Measurements from ENCODE around the gene CUL3. TPM values are rescaled to one million over a fixed set of nuclear protein-coding genes. Genes with fewer than 3 reads are reported as not detected.

Gene CUL3
- total RNA-seq, 1 experiment from 2014 or later, result 95.7 TPM

DNA sequence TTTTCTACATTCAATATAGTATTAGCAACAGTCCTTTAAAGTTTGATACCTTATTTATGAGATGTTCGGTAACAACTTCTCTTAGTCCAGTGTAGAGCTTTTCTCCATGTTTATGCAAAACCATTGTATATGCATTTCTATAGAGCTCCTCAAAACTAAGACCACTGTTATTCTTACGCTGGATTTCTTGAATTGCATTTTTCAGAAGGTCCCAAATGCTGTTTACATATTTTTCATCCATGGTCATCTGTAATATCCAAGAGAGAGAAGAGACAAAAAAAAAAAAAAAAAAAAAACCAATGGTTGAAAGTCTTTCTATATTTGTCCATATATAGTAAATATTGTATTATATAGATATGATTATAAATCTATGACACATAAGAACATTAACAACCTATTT is 27.6 kb downstream of the CUL3 start:
- H2AFZ ChIP-seq (ENCODE audit: low read depth, low read length, poor library complexity, severe bottlenecking), result no peak overlapping the region
- ChIA-PET POLR2A (no interaction called here), RAD21 (ENCODE audit: low non-redundant PET in 1 of 2, low total read pairs in 2 of 2, uncharacterized antibody in 2 of 2, unreplicated experiment in 2 of 2) (no interaction called here), CTCF (no interaction called here)
- no peak for TF ChIP-seq ELF1 (IDR thresholded peaks at IDR 0.05; ENCODE audit: borderline replicate concordance, low read depth)
- ATAC-seq, result no peak
- H3K27me3 ChIP-seq (ENCODE audit: insufficient read depth, low read length), result no peaks in the 10 kb centered on the region
- H3K9me3 ChIP-seq (ENCODE audit: control insufficient read depth in 1 of 2, insufficient read depth in 1 of 2, low read depth in 1 of 2, low read length in 2 of 2), result no peaks in the 10 kb centered on the region
- no TSS peak for BruUV-seq (replicated peaks)
- H4K20me1 ChIP-seq (ENCODE audit: insufficient read depth), result peaks cover 21% of the 10 kb centered on the region; the same call in 1 of the 2 replicates
- no peaks in the 10 kb centered on the region for H3K9me2 ChIP-seq (ENCODE audit: insufficient read depth)
- intact Hi-C loops (cut with micrococcal nuclease), result no loop called here
- no peak overlapping the region for H3K27ac ChIP-seq (ENCODE audit: low read depth, low read length)
- DNase-seq (ENCODE audit: low read depth, low spot score), result no peak
- H3K4me2 ChIP-seq (ENCODE audit: low read length), result no peak overlapping the region
- H3K4me1 ChIP-seq (ENCODE audit: control insufficient read depth in 1 of 2, insufficient read depth in 2 of 2, low read length in 2 of 2), result no peaks in the 10 kb centered on the region
- H3K79me2 ChIP-seq (ENCODE audit: insufficient read depth, low read length), result peaks cover 100% of the 10 kb centered on the region
- H3K4me3 ChIP-seq (replicated peaks in 1 of 2; ENCODE audit: low read depth in 1 of 2, low read length in 2 of 2), result no peak overlapping the region
- no peak overlapping the region for H3K9ac ChIP-seq (ENCODE audit: low read length)
- no peaks in the 10 kb centered on the region for H3K36me3 ChIP-seq (ENCODE audit: control insufficient read depth in 1 of 2, insufficient read depth in 2 of 2, low read length in 2 of 2)

GRCh38 chr2:224556381-224556780 is 28.8 kb downstream of the CUL3 start:
- intact Hi-C loops (cut with micrococcal nuclease), result no loop called here
- H2AFZ ChIP-seq (ENCODE audit: low read depth, low read length, poor library complexity, severe bottlenecking), result no peak overlapping the region
- H3K9me3 ChIP-seq (ENCODE audit: control insufficient read depth in 1 of 2, insufficient read depth in 1 of 2, low read depth in 1 of 2, low read length in 2 of 2), result no peaks in the 10 kb centered on the region
- no peak for ATAC-seq
- no peaks in the 10 kb centered on the region for H3K9me2 ChIP-seq (ENCODE audit: insufficient read depth)
- H4K20me1 ChIP-seq (ENCODE audit: insufficient read depth), result peaks cover 27% of the 10 kb centered on the region; the same call in 1 of the 2 replicates
- ChIA-PET CTCF (no interaction called here), RAD21 (ENCODE audit: low non-redundant PET in 1 of 2, low total read pairs in 2 of 2, uncharacterized antibody in 2 of 2, unreplicated experiment in 2 of 2) (no interaction called here), POLR2A (no interaction called here)
- DNase-seq (ENCODE audit: low read depth, low spot score), result no peak
- no peak overlapping the region for H3K27ac ChIP-seq (ENCODE audit: low read depth, low read length)
- no TSS peak for BruUV-seq (replicated peaks)
- no peak overlapping the region for H3K4me2 ChIP-seq (ENCODE audit: low read length)
- TF ChIP-seq, protein P1, sequence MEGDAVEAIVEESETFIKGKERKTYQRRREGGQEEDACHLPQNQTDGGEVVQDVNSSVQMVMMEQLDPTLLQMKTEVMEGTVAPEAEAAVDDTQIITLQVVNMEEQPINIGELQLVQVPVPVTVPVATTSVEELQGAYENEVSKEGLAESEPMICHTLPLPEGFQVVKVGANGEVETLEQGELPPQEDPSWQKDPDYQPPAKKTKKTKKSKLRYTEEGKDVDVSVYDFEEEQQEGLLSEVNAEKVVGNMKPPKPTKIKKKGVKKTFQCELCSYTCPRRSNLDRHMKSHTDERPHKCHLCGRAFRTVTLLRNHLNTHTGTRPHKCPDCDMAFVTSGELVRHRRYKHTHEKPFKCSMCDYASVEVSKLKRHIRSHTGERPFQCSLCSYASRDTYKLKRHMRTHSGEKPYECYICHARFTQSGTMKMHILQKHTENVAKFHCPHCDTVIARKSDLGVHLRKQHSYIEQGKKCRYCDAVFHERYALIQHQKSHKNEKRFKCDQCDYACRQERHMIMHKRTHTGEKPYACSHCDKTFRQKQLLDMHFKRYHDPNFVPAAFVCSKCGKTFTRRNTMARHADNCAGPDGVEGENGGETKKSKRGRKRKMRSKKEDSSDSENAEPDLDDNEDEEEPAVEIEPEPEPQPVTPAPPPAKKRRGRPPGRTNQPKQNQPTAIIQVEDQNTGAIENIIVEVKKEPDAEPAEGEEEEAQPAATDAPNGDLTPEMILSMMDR (IDR thresholded peaks at IDR 0.05 in 2 of 3, conservative IDR thresholded peaks at IDR 0.05 in 1 of 3; ENCODE audit: borderline replicate concordance in 1 of 3, insufficient read depth in 1 of 3, low read depth in 2 of 3, low read length in 2 of 3), result no peak
- TF ChIP-seq ZBTB33 (IDR thresholded peaks at IDR 0.05; ENCODE audit: extremely low read depth, insufficient replicate concordance, low read length) (no peak), REST (IDR thresholded peaks at IDR 0.05; ENCODE audit: low read depth) (no peak), JUND (IDR thresholded peaks at IDR 0.05) (no peak), SRF (IDR thresholded peaks at IDR 0.05; ENCODE audit: low read depth) (no peak), CBX3 (IDR thresholded peaks at IDR 0.05; ENCODE audit: low read depth) (no peak), FOSL1 (IDR thresholded peaks at IDR 0.05; ENCODE audit: low read depth) (no peak), SP1 (IDR thresholded peaks at IDR 0.05; ENCODE audit: low read depth) (no peak), YY1 (IDR thresholded peaks at IDR 0.05; ENCODE audit: extremely low read depth, insufficient replicate concordance, low read depth, low read length) (no peak), POLR2AphosphoS5 (IDR thresholded peaks at IDR 0.05; ENCODE audit: low read depth, low read length) (no peak), ATF3 (IDR thresholded peaks at IDR 0.05) (no peak), POLR2A (IDR thresholded peaks at IDR 0.05; ENCODE audit: borderline replicate concordance, extremely low read depth, insufficient read depth, insufficient read length) (no peak), ELF1 (IDR thresholded peaks at IDR 0.05; ENCODE audit: borderline replicate concordance, low read depth) (no peak)
- H3K4me3 ChIP-seq (replicated peaks in 1 of 2; ENCODE audit: low read depth in 1 of 2, low read length in 2 of 2), result no peak overlapping the region
- H3K36me3 ChIP-seq (ENCODE audit: control insufficient read depth in 1 of 2, insufficient read depth in 2 of 2, low read length in 2 of 2), result no peaks in the 10 kb centered on the region
- H3K79me2 ChIP-seq (ENCODE audit: insufficient read depth, low read length), result peaks cover 100% of the 10 kb centered on the region
- H3K9ac ChIP-seq (ENCODE audit: low read length), result no peak overlapping the region
- H3K27me3 ChIP-seq (ENCODE audit: insufficient read depth, low read length), result no peaks in the 10 kb centered on the region
- H3K4me1 ChIP-seq (ENCODE audit: control insufficient read depth in 1 of 2, insufficient read depth in 2 of 2, low read length in 2 of 2), result no peaks in the 10 kb centered on the region
